Mucosa of descending colon (tissue), 3 donors: ENCODE data around the gene AKAP13. TPM values are rescaled to one million over a fixed set of nuclear protein-coding genes. Genes with fewer than 3 reads are reported as not detected.
A peak's percentile ranks its signal among the peaks of the same experiment; 100 is the strongest.

Source experiments
- ATAC-seq: fragments of 200-7000 bp; cut with Tn5 transposase; one replicate; pipeline ENCODE4 v1.9.1; 2020; ENCODE audit warnings: mild to moderate bottlenecking, moderate library complexity
- DNase-seq, 3 donors: peaks; one replicate each; pipeline ENCODE4 v3.0.0-alpha.2; 2020
- H3K36me3 ChIP-seq: fragments of 200-600 bp; one replicate; pipeline ENCODE4 v1.8.0; 2021; ENCODE audit warnings: low read depth, mild to moderate bottlenecking
- H3K4me1 ChIP-seq: fragments of 200-600 bp; one replicate; pipeline ENCODE4 v1.8.0; 2021; ENCODE audit warnings: low read depth, mild to moderate bottlenecking
- H3K4me3 ChIP-seq: fragments of 200-600 bp; one replicate; pipeline ENCODE4 v1.8.0; 2021; ENCODE audit warnings: mild to moderate bottlenecking
- H3K9me3 ChIP-seq: fragments of 200-600 bp; one replicate; pipeline ENCODE4 v1.8.0; 2021; ENCODE audit warnings: mild to moderate bottlenecking
- CTCF ChIP-seq: fragments of 200-600 bp; IDR thresholded peaks from one replicate; pipeline ENCODE4 v1.8.0; 2022; ENCODE audit warnings: antibody characterized with exemption, mild to moderate bottlenecking
- intact Hi-C, 2 donors: fragments of 100-400 bp; cut with DNase I in 1 of 2; cut with micrococcal nuclease in 1 of 2; formaldehyde crosslinking; loops; one replicate each; pipeline versions ENCODE4 v1.11.0 to v1.11.1; 2022; cut with DNase I, micrococcal nuclease
- total RNA-seq, 3 donors: library from RNA; stranded (reverse); fragmentation: NEBNext Ultra II Directional in 2 of 3; extraction: Animal tissue kit (Norgen Biotek cat#: 25700) in 2 of 3; gene quantifications; one replicate each; pipeline versions ENCODE4 v1.2.1 to v1.2.4, GENCODE V29; 2021 to 2023
- donor health status: DM: no; HTN: no; CAD: no; lungs with moderate emphysema.
- donor health status: DM: no; HTN: no; CAD: no.
- donor health status: DM: no; HTN: yes; CAD: no.

AKAP13 gene
- total RNA-seq, 3 donors from 2014 or later = 141 to 173 (median 150) TPM

- H3K36me3 ChIP-seq = peaks cover 5% of the 10 kb centered on the region
Observed at GRCh38 chr15:85685356-85685755, 305.0 kb downstream of the AKAP13 start.

GRCh38 chr15:85687329-85687728, 306.9 kb downstream of the AKAP13 start:
- Histone ChIP-seq H3K4me3 (no peak overlapping the region), H3K4me1 (peaks cover 10% of the 10 kb centered on the region), H3K36me3 (no peaks in the 10 kb centered on the region), H3K9me3 (no peaks in the 10 kb centered on the region)
- no peak for TF ChIP-seq CTCF
- intact Hi-C loops = no loop called here
- ATAC-seq (no peak), DNase-seq (no peak)

More at GRCh38 chr15:85685356-85685755, 305.0 kb downstream of the AKAP13 start:
- intact Hi-C loops = no loop called here
- ATAC-seq = no peak
- H3K4me3 ChIP-seq = no peak overlapping the region
- TF ChIP-seq CTCF = no peak
- H3K9me3 ChIP-seq = no peaks in the 10 kb centered on the region
- DNase-seq = no peak
- H3K4me1 ChIP-seq = peaks cover 10% of the 10 kb centered on the region

- Histone ChIP-seq H3K9me3 (no peaks in the 10 kb centered on the region), H3K36me3 (no peaks in the 10 kb centered on the region), H3K4me1 (peaks cover 10% of the 10 kb centered on the region), H3K4me3 (no peak overlapping the region)
- no peak for DNase-seq
- TF ChIP-seq CTCF = no peak
- intact Hi-C loops = no loop called here
- ATAC-seq = peak; percentile 27
Observed at GRCh38 chr15:85688711-85689110, 308.3 kb downstream of the AKAP13 start.

GRCh38 chr15:85689729-85690128, 309.3 kb downstream of the AKAP13 start:
- DNase-seq (peak; percentile 44 to 67 (median 60)), ATAC-seq (peak; percentile 78)
- Histone ChIP-seq H3K4me3 (no peak overlapping the region), H3K4me1 (peaks cover 10% of the 10 kb centered on the region), H3K9me3 (no peaks in the 10 kb centered on the region), H3K36me3 (no peaks in the 10 kb centered on the region)
- no peak for TF ChIP-seq CTCF
- intact Hi-C loops = no loop called here

- TF ChIP-seq CTCF = no peak
- intact Hi-C loops = no loop called here
- Histone ChIP-seq H3K4me1 (peaks cover 10% of the 10 kb centered on the region), H3K9me3 (no peaks in the 10 kb centered on the region), H3K36me3 (no peaks in the 10 kb centered on the region), H3K4me3 (no peak overlapping the region)
- DNase-seq = no peak
- ATAC-seq = peak; percentile 31
Observed at GRCh38 chr15:85690561-85691231, 310.3 kb downstream of the AKAP13 start.
